Limb (tissue), 2 donors: ENCODE data around the gene PTPRN.

Source experiments
- DNase-seq, 2 donors: peaks; one replicate each; pipeline ENCODE4 v3.0.0-alpha.2; 2016; ENCODE audit errors: extremely low spot score in 2 of 2

PTPRN gene

DNA sequence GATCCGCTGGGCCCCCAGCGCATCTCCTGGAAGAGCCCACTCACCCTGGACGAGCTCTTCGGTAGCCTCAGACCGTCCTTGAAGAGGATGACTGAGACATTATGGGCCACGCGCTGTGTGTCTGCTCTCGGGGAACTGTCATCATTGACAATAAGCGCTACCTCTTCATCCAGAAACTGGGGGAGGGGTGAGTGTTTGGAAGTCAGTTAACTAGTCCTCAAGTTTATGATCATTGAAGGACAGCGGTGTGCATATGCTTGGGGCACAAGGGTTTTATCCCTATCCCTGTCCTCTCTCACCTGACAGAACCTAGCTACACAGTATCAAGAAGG is 63.3 kb downstream of the PTPRN start:
- no peak for DNase-seq

DNA sequence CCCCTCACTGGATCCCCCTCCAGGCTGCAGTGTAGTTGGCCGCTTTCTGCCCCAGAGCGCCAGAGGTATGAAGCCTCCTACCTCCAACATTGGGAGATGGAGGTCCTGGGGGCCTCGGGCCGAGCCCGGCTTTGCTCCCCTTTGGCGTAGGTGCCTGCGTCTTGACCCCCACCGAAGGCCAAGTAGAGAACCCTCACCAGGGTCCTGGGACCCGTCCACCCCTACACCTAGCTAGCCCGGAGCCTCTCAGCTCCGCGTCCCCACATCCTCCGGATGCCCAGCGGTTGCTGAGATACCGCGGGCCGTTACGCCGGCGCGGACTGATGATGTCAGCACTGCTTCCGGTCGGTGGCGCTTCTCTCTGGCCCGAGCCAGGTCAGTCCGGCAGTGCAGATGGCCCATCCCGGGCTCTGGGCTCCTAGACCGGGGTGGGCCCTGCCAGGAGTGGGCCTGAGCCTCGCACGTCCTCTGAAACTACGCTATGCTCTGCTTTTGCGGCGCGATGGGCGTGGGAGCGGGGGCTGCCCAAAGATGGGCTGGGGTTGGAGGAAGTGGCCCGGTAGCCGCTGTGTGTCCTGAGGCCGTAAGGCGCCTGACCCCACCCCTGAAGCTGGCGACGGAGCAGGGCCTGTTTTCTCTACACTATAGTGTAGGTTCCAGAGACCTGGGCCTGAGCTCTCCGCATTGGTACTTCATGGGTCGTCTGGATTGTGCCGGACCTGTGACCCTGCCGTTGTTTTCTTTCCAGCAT is 63.9 kb downstream of the PTPRN start, which contains the start of the genes GLB1L and STK16:
TSS of gene GLB1L (minus strand) at position 297 of the 751 bp plus-strand sequence. CDS start 1,871 bp downstream, outside the sequence.
TSS of gene STK16 (plus strand) at position 332 of the 751 bp plus-strand sequence. CDS start 521 bp downstream, outside the sequence.
- peak; percentile 91 to 96 for DNase-seq

DNA sequence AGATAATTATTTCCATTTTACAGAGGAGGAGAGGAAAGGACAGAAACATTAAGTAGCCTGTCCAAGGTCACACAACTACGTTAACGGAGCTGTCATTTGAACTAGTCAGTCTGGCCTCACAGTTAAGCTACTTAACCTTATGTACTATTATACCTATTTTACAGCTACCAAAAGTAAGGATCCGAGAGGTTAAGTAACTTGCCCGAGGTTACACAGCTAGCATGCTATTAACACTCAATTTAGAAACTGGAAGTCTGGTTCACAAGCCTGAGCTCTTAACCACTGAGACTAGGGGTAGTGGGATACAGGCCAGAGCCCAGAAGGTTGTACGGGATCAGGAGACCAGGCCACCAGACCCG is 64.4 kb downstream of the PTPRN start:
- no peak for DNase-seq

DNA sequence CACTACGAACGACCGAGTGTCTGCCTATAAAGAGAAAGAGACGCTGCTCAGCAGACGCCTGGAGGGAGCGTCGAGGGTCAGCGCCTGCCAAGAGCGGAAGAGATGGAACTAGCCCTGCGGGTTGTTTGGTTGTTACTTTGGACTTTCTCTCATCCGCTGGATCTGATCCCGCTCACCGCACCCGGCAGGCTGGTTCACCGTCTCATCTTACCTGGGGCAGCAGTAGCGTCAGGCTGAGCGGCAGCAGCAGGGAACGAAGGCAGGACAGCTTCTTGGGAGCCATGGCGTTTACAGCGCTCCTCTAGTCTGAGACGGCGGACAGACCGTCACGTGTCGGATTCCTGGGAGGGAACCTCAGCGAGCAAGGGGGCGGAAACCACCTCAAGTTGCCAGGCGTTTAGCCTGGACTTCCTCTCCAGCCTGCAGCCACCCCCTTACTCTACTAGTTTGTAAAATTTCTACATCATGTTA is 65.9 kb downstream of the PTPRN start:
- no peak for DNase-seq
